IPS DF 4.7 (cell line): ENCODE measurements around the gene PAM.

Experiments used
- DNase-seq: peaks from one replicate; pipeline ENCODE4 v3.0.0-alpha.2; 2013; ENCODE audit warnings: low spot score; ENCODE audit errors: extremely low read depth

PAM gene

DNA sequence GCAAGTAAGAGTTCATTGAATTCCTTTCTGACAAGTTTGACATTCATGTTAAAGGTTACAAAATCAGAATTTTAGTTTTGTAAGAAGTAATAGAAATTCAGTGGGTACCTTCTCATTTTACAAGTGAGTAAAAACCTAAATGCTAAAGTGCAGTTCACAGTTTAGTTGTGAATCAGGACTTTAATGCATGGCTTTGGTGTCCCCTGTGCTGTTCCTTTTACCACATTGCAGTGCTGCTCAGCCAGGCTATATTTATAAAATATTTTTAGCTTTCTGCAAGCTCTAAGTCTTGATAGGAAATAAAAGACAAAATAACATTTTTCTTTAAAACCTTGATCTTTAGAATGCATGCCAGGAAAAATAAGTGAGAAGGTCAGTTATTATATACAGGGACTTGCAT lies 26.3 kb downstream of the PAM start:
- no peak for DNase-seq

DNA sequence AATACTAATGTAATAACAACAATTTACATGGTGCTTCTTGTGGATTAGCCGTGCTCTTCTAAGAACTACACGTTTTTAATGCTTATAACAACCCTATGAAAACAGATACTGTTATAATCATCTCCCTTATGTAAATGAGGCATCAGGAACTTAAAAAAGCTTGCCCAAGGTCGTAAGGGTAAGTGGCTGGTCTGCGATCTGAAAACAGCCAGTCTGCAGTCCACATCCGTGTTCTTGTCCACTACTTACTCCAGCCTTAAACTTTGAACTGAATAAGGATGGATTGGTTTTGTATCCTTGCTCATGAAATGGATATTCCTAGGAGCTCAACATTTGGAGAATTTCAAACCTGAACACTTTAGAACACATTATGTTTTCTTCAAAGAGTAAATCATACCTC lies 26.7 kb downstream of the PAM start:
- DNase-seq = no peak

DNA sequence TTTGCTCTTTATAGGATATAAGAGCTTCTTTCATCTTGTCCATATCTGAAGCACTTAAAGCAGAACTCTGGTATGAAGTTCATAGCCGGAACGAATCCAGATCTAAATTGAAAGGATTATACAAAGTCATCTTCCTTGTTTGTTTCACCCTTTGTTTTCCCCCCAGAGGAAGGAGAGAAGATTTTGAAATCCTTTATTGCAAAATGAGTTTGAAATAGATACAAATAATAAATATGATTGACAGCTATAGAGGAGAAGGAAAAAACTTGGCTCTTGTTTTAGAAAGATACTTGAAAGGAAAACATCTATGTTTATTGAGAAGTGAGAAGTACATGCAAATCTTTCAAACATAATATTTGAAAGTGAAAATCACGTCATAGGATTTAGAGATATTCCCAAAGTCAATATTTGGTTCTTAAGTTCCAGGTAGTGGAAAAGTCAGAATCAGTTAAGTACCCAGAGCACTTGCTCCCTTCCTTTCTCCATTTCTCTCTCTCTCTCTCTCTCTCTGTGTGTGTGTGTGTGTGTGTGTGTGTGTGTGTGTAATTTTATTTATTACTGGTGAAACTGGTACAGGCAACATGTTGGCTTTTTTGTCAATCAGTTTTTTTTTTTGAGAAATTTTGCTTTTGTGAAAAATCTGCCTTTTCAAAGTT lies 27.2 kb downstream of the PAM start:
- no peak for DNase-seq

DNA sequence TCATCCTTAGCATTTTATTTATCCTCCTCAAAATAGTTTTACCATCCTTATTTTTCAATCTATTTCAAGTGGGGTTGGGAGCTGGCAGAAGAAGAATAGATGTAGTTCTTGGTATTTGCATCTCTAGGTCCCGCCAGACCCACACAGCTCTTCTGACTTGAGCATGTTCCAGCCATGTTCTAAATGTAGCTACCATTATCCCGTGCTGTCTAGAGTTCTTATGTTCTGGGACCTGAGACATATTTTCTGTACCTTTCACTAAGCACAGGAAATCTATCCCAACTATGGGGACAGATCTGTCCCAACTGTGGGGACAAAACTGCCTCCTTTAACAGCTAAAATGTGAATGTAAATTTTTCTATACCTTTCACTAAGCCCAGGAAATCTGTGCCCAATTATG lies 32.0 kb downstream of the PAM start:
- DNase-seq = no peak

DNA sequence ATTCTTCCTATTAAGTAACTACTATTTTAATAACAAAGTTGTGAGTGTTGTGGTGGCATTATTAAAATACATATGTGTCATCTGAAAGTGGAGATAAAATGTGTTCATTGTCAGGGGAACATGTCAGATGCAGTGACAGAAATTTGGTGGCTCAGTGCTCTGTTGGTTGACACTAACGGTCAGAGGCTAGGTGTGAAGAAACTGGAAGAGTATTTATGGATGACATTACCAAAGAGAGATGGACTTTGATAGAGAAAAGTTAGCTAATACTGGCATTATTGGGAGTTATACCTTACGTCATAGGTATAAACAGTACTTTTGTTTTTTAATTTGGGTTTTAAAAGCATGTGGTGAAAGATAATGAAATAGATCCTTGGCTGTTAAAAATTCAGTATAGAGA lies 33.7 kb downstream of the PAM start:
- no peak for DNase-seq

DNA sequence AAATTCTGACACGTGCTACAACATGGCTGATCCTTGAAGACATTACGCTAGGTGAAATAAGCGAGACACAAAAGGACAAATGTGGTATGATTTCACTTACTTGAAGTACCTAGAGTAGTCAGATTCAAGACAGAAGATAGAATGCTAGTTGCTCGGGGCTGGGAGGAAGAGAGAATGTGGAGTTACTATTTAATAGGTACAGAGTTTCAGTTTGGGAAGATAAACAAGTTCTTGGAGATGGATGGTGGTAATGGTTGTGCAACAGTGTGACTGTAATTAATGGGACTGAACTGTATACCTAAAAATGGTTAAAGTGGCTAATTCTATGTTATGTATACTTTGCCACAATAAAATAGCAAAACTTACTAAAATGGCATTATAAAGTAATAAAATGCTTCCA lies 34.4 kb downstream of the PAM start:
- no peak for DNase-seq

DNA sequence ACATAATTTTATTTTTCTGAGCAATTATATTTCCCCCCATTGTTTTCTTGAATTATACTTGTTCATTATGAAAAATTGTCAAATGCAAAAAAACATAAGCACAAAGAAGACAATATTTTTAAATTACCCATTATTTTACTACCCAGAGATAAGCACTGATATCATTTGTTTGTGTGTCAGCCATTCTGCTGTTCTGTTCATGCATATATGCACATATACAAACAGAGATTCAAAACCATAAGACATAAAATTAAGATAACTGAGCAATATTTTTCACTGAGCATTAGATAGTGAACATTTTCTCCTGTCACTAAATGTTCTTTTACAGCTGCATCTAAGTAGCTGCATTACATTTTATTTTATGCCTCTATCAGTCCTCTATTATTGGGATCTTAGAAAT lies 35.6 kb downstream of the PAM start:
- DNase-seq = no peak

DNA sequence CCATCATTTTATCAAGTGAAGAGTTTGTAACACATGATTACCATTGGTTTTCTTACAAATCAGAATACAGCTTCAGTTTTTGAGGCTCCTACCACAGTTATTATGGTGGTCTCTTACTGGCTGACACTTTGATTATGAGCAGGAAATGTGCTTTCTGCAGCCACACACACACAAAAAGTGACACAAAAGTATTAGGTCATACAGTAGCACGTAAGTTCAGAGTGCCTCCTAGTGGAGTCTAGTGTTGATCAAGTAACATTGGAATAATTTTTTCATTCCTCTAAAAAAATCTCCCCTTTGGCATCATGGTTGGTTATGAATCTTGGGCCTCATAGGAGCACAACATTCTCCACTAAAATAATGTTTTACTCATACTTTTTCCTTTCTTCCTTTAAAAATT lies 37.6 kb downstream of the PAM start:
- no peak for DNase-seq

DNA sequence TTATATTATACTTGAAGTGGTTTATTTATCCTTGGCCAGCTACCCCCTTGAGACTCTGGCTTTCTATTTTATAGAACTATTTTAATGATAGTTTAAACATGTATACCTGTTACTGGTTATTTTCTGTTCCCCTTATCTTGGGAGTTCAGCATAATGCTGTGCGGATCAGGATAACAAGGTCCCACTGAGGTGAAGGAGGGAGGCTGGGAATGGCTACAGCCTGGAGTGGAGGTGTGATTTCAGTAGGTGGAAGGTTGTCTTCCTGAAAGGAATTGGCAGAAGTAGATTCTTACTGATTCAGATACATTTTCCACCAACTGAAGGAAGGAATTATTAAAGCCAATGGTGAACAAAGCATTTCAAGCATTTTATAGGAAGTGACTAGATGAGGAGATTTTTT lies 38.9 kb downstream of the PAM start:
- DNase-seq = no peak

DNA sequence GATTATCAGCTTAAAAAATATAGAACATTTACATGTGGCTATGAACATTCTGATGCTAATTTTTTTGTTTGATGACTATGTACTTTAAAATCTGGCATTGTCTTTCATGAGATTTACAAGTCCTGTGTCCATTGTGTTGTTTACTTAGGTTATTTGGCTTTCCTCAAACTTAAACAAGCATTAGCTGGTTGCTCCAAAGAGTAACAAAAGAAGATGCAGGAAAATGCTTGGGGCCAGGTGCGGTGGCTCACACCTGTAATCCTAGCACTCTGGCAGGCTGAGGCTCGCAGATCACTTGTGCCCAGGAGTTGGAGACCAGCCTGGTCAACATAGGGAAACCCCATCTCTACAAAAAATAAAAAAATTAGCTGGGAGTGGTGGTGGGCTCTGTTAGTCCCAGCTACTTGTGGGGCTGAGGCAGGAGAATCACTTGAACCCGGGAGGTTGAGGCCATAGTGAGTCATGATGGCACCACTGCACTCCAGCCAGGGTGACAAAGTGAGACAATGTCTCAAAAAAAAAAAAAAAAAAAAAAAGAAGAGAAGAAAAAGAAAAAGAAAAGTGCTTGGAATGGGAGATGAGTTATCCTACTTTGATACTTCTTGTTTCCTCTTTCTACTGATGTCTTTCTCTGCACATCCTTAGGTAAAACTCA lies 39.7 kb downstream of the PAM start:
- no peak for DNase-seq

DNA sequence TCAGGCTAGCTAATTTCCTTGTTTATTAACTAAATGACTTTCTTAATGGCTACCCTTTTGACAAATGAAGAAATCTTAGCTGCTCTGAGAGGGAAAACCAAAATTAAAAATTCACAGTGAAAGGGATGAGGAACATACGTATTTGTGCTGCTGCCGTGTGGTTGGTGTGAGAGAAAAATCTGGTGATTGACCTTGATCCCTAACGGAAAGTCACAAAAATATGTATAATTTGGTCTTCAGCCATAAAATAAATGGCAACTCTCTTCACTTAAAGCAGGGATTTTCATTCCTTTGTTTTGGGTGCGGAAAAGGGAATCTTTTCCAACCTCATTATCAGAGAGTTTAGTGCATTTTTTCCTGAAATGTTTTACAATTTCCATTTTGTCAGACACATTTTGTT lies 40.4 kb downstream of the PAM start:
- no peak for DNase-seq

DNA sequence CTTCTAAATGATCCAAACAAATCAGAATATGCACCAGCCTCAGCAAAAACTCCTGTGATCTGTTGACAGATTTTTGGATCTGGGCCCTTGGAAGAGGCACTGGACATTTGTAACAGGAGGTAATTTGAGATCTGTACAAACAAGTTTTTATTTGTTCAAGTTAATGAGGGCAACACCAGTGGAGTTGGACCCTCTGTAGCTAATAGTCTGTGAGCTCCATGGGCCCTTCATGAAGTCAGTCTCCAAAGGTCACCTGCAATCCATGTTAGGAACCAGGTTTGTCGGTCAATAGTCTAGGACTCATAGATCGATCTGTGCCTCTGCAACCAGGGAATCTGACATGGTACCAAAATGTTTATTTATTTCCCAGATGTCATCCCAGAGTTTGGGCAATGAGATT lies 40.9 kb downstream of the PAM start:
- DNase-seq = no peak

DNA sequence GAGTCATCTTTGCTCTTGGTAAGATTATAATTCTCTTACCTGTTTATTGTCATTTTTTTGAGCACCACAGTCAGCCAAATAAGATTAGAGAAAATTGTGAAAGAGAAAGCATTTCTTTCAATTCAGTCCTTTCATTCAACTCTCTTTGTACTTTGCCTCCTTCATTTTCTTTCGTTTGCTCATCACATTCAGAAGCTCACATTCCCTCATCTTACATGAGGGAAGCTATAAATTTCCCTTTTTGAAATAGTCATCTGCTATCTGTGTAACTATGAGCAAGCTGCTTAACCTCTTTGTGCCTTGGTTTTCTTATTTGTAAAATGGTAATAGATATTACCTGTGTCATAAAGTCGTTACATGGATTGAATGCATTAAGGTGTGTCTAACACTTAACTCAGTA lies 41.4 kb downstream of the PAM start:
- no peak for DNase-seq

DNA sequence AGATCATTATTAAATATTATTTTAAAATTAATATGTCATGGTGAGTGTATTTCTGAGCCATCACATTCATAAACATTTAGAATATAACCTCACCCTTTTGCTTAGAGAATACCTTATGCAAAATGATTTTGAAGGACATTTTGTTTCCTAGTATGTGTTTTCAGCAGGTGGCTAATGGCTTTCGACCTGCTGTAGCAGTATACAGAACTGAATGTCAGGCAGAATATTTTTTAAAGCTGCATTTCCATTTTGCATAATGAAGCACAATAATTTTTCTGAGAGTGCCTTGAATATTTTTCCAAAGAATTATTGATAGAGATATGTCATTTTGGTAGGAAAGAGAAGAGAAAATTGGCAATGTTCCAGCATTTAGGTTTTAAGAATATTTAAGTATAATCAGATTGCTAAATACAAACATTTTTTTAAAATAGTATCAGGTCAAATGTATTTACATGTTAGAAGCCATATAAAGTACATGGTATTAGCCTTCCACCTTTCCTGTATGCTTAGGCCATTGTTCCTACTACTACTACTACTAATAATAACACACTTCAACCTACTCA lies 42.3 kb downstream of the PAM start:
- DNase-seq = no peak

DNA sequence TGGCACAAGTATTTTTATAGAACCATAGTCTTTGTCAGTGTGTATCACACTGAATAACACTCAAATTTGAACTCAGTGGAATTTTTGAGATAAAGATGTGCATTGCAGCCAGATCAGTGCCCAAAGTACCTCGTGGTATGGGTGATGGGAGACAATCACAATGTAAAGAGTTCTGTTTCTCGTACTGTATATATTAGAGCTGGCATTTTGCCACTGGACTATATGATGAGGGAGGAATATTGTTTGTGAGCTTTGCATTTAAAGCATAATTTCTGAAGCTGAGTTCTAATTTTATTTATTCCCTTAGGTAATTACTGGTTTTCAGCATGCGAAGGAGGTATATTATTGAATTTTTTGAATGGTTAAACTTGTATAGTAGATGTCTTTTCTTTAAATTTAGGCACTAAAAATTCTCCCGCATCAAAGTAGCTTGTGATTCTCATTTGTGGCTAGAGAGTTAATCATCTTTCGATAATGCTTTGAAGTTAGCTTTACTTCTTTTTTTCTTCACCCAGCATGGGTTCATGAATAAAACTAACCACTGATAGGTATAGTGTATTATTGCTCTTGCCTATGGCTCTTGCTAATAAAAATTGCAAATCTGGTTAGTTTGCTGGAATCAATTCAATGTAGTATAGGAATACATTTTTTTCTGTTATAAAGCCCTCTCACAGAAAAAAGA lies 43.1 kb downstream of the PAM start:
- DNase-seq = no peak

DNA sequence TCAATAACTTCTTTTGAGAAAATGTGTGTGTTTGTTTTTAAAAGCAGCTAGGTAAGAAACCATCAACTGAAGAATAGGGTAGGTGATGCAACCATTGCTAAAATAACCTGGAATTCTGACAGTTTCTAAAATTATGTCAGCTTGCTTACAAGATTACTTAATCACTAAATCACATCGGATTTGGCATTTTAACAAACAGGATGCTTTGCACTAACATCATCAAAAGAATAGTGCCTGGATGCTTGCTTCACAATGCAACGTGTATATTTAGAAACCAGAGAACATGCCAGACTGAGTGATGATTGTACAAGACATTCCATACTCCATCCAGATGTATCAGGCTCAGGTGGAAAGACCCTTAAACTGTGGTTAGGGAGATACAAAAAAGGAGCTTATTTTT lies 43.9 kb downstream of the PAM start:
- no peak for DNase-seq

DNA sequence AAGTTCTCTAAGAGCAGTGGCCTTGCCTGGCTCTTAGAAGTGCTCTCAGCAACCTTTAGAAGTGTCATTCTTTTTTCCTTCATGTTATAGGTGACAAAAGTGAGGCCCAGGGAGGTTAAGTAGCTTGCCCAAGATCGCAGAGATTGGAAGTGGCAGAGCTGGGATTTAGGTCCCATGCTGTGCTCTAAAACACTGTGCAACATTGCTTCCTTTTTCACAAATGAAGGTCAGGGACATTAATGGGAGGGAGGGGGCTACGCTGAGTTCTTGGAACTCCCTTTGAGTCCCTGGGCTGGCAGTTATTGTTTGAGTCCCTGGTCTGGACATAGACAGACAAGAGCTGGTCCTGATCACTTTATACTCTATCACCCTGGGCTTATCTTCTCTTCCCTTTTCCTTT lies 45.3 kb downstream of the PAM start:
- no peak for DNase-seq

DNA sequence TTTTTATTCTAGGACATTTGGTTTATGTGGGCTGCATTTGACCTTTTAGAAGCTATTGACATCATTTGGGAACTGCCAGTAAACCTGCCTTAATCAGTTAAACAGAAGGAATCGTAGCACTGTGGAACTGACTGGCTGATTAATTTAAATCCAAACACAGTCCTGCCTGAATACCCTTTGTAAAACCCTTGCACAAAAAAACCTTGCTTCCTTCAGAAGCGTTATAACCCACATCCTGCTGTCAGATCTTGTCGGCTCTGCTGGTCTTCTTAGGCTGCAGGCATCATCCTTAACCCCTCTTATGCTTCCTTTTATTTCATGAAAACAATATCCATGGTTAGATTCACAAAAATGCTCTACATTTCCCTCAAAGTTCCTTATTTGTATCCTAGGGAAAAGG lies 46.3 kb downstream of the PAM start:
- no peak for DNase-seq

DNA sequence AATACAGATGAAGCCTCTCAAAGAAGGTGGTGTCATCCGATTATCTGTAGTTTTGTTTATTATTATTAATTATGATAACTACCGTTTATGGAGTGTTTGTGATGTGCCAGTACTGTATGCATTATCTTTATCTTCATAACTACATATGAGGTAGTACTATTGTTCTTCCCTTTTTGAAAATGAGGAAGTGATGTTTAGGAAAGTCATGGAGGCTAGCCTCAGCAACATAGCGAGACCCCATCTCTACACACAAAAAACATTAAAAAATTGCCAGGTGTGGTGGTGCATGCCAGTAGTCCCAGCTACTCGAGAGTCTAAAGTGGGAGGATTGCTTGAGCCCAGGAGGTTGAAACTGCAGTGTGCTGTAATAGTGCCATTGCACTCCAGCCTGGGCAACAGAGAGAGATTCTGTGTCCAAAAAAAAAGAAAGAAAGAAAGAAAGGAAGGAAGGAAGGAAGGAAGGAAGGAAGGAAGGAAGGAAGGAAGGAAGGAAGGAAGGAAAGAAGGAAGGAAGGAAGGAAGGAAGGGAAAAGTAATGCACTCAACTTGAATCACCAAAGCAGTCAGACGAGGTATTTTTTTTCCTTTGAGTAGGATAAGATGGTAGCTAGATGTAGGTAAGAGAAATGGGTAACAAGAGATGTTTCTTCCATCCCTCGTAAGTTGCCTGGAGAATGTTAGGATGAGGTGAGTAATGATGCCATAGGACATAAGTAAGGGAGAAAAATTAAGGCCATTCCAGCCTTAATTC lies 47.8 kb downstream of the PAM start:
- DNase-seq = no peak

DNA sequence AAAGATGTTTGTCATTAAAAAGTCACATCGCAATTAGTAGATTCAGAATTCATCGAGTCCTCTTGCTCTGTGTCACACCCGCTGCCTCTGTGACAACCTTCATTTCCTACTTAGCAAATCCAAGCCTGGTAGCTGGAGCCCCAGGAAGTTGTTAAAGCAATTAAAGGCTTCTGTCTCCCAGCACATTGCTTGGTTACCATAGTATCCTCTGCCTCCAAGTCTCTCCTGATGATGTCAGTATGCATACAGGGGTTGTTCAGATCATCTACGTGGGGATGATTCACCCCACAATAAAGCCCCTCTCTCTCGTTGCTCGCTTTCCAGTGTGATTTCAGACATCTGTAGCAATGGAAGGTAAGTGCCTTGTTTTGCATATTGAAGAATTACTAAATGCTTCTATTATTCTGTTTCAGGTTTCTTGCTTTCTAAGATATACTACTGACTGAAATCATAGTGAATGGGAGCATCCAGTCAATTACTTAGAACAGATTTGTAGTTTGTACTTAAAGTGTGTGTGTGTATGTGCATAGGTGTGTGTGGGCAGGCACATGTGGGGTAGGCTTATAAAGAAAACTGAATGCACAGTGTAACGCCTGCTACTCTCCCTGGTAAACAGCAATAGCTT lies 52.9 kb downstream of the PAM start:
- no peak for DNase-seq

DNA sequence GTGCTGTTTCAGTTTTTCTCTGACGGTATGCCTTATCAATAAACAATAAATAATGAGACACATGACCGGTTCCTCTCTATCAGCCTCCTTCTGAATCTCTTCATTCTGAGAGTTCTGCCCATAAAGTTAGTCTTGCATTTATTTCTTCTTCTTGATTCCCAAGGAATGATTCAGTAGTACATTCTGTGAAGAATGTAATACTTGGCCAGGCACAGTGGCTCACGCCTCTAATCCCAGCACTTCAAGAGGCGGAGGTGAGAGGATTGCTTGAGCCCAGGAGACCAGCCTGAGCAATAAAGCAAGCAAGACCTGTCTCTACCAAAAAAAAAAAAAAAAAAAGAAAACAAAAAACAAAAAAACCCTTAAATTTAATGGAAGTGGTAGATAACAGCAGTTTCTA lies 53.9 kb downstream of the PAM start:
- DNase-seq = no peak

DNA sequence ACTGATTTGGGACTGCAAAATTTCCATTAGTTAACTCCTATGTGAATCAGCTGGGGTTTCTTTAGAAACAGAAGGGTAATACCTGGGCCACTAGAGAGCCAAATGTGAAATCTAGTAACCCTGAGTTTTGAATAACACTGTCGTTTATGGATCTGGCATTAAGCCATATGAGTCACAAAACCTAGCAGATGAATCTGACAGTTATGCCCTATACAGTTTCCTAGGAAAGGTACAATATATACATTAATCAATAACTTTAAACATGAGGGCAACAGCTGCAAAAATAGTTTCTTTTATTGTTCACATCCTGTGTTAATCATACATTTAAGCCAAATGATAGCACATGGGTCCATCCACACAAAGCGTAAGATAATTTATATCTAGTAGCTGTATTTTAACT lies 56.9 kb downstream of the PAM start:
- DNase-seq = no peak
